B cell (primary cell): ENCODE measurements around the gene FTO. TPM values are rescaled to one million over a fixed set of nuclear protein-coding genes. Genes with fewer than 3 reads are reported as not detected.

Experiments used
- ATAC-seq: fragments of 200-7000 bp; cut with Tn5 transposase; one replicate; pipeline ENCODE4 v1.10.0; 2021; ENCODE audit warnings: low read depth, mild to moderate bottlenecking, moderate number of reproducible peaks, moderate library complexity
- CTCF ChIA-PET: fragments of 350-600 bp; sonication (Branson Sonifier 250); formaldehyde crosslinking; loops from one replicate; lab custom pipeline; 2021; ENCODE audit warnings: antibody characterized with exemption, inconsistent platforms; lab: Charles Lee
- POLR2A ChIA-PET: fragments of 350-600 bp; sonication (Branson Sonifier 250); formaldehyde crosslinking; loops from one replicate; lab custom pipeline; 2021; ENCODE audit warnings: antibody characterized with exemption; lab: Charles Lee
- DNase-seq: peaks from one replicate; pipeline ENCODE4 v3.0.0; 2013
- H2AFZ ChIP-seq: 2 replicates; pipeline ENCODE4 v1.6.1; 2012; ENCODE audit warnings: mild to moderate bottlenecking, low read depth, low read length; ENCODE audit not compliant: insufficient read depth, poor library complexity, severe bottlenecking
- H3K27ac ChIP-seq, 2 donors: 1 replicate in 1 of 2; 2 replicates in 1 of 2; pipeline ENCODE4 v1.5.1; 2012 to 2013; ENCODE audit warnings: low read length in 2 of 2, mild to moderate bottlenecking in 2 of 2, moderate library complexity in 1 of 2
- H3K27me3 ChIP-seq, 4 experiments: fragments of 200-600 bp in 1 of 4; sonication (generic) in 1 of 4; replicated peaks in 1 of 4; 1 replicate in 2 of 4; 2 replicates in 2 of 4; pipeline versions ENCODE4 v1.6.1 to v1.7.0; 2013 to 2016; ENCODE audit warnings: low read length in 3 of 4, mild to moderate bottlenecking in 2 of 4, mixed read lengths in 1 of 4, moderate library complexity in 1 of 4; ENCODE audit not compliant: insufficient read depth in 4 of 4, control insufficient read depth in 3 of 4; ENCODE audit errors: control extremely low read depth in 1 of 4
- H3K36me3 ChIP-seq, 2 experiments: replicated peaks in 1 of 2; 1 replicate in 1 of 2; 2 replicates in 1 of 2; pipeline versions ENCODE4 v1.6.1 to v1.7.1; 2013; ENCODE audit warnings: low read length in 1 of 2; ENCODE audit not compliant: insufficient read depth in 2 of 2, control insufficient read depth in 1 of 2; ENCODE audit errors: control extremely low read depth in 1 of 2, extremely low read depth in 1 of 2
- H3K4me1 ChIP-seq, 2 donors: fragments of 200-600 bp in 1 of 2; sonication (generic) in 1 of 2; 1 replicate in 1 of 2; 2 replicates in 1 of 2; pipeline versions ENCODE4 v1.5.1 to v1.6.1; 2013 to 2017; ENCODE audit warnings: low read length in 2 of 2; ENCODE audit not compliant: control insufficient read depth in 2 of 2, insufficient read depth in 2 of 2
- H3K4me2 ChIP-seq: replicated peaks from 2 replicates; pipeline ENCODE3; 2012; ENCODE audit warnings: mild to moderate bottlenecking, low read depth, low read length; ENCODE audit not compliant: poor library complexity, severe bottlenecking
- H3K4me3 ChIP-seq, 5 experiments: fragments of 200-600 bp in 1 of 5; sonication (generic) in 1 of 5; 1 replicate in 3 of 5; 2 replicates in 2 of 5; pipeline versions ENCODE4 v1.5.1 to v1.7.0; 2011 to 2016; ENCODE audit warnings: low read length in 4 of 5, mild to moderate bottlenecking in 4 of 5, low read depth in 2 of 5, control low read depth in 1 of 5, moderate library complexity in 1 of 5; ENCODE audit not compliant: insufficient read depth in 1 of 5; ENCODE audit errors: control extremely low read depth in 1 of 5, extremely low read depth in 1 of 5
- H3K79me2 ChIP-seq: fragments of 200-600 bp; sonication (generic); one replicate; pipeline ENCODE4 v1.6.0; 2016; ENCODE audit warnings: low read length; ENCODE audit not compliant: control insufficient read depth, insufficient read depth
- H3K9ac ChIP-seq: fragments of 200-600 bp; sonication (generic); 2 replicates; pipeline ENCODE4 v1.6.1; 2017; ENCODE audit warnings: mild to moderate bottlenecking, low read length, moderate library complexity
- H3K9me3 ChIP-seq, 3 donors: one replicate each; pipeline versions ENCODE4 v1.6.1 to v1.7.1; 2013; ENCODE audit warnings: low read length in 2 of 3; ENCODE audit not compliant: control insufficient read depth in 2 of 3, insufficient read depth in 1 of 3; ENCODE audit errors: control extremely low read depth in 1 of 3
- H4K20me1 ChIP-seq: 2 replicates; pipeline ENCODE4 v1.6.0; 2012; ENCODE audit warnings: mild to moderate bottlenecking, low read length; ENCODE audit not compliant: insufficient read depth, control insufficient read depth, poor library complexity, severe bottlenecking
- H3K27ac Mint-ChIP-seq: one replicate; pipeline ENCODE4 v1.8.0; 2021; ENCODE audit warnings: mixed read lengths
- H3K27me3 Mint-ChIP-seq: one replicate; pipeline ENCODE4 v1.8.0; 2021; ENCODE audit warnings: mixed read lengths
- H3K4me1 Mint-ChIP-seq: one replicate; pipeline ENCODE4 v1.8.0; 2021; ENCODE audit warnings: mixed read lengths
- H3K4me3 Mint-ChIP-seq: one replicate; pipeline ENCODE4 v1.8.0; 2021; ENCODE audit warnings: mixed read lengths
- H3K9me3 Mint-ChIP-seq: one replicate; pipeline ENCODE4 v1.8.0; 2022; ENCODE audit warnings: mixed read lengths; ENCODE audit not compliant: insufficient read depth
- EZH2 ChIP-seq: IDR thresholded peaks from 2 replicates; pipeline ENCODE4 v1.6.1; 2012; ENCODE audit warnings: borderline replicate concordance, low read depth, mild to moderate bottlenecking, moderate library complexity, low read length; ENCODE audit not compliant: insufficient read depth, poor library complexity, severe bottlenecking
- WGBS: methylation state at CpG from one replicate; pipeline ENCODE4 v1.1.5; 2013; ENCODE audit warnings: missing lambda C conversion rate; ENCODE audit not compliant: insufficient coverage; 5-methylcytosine and 5-hydroxymethylcytosine counted together
- intact Hi-C: fragments of 100-400 bp; cut with micrococcal nuclease; formaldehyde crosslinking; loops from one replicate; pipeline ENCODE4 v1.10.0; 2022
- polyA plus RNA-seq: library from polyadenylated mRNA; depleted of rRNA; stranded (reverse); fragments of >200 nt; gene quantifications from 2 replicates; pipeline ENCODE4 v1.2.3, GENCODE V29; 2012
- total RNA-seq, 2 donors: library from RNA; stranded (reverse); fragments of 120-200 nt in 1 of 2; gene quantifications; 1 replicate in 1 of 2; 2 replicates in 1 of 2; pipeline versions ENCODE4 v1.2.3 to v1.2.4, GENCODE V29; 2013 to 2022
- TF ChIP-seq, protein P1 (sequence below): fragments of 200-600 bp; IDR thresholded peaks from one replicate; pipeline ENCODE4 v1.8.0; 2022; ENCODE audit warnings: antibody characterized with exemption, mild to moderate bottlenecking

The FTO gene
- total and polyA plus RNA-seq, 2 donors (not counting 1 experiment from before 2014, with no cell fraction given) = 26.5 to 68.5 TPM

DNA sequence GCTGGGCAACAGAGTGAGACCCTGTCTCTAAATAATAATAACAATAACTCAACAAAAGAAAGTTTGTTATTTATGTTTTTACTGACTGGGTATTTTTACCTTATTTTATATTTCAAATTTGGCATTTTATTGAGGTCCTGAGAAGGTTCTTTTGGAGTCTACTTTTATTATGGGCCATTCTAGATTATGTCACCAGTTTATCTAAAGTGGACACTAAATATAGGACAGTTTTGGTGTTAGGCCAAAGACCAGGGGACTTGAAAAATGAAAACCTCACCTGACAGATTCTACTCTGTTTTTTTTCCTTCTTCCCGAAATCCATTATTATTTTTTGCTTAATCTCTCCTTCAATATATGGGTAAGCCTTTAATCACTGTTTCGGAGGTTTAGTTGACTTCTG lies 8.1 kb downstream of the FTO start:
- Mint-ChIP-seq H3K4me1 (peaks cover 19% of the 10 kb centered on the region), H3K4me3 (no peak overlapping the region)
- no CpG with 5 or more reads among the region's 2 CpGs for WGBS

GRCh38 chr16:53713403-53714204 lies 9.6 kb downstream of the FTO start:
- Histone ChIP-seq H3K4me1 (no peaks in the 10 kb centered on the region), H3K9ac (no peak overlapping the region), H3K36me3 (no peaks in the 10 kb centered on the region), H3K27me3 (no peaks in the 10 kb centered on the region), H2AFZ (no peak overlapping the region), H3K79me2 (peaks cover 59% of the 10 kb centered on the region), H3K4me2 (no peak overlapping the region), H3K9me3 (no peaks in the 10 kb centered on the region), H4K20me1 (peaks cover 12% of the 10 kb centered on the region), H3K4me3 (no peak overlapping the region), H3K27ac (no peak overlapping the region)
- H3K4me1 Mint-ChIP-seq = peaks cover 11% of the 10 kb centered on the region
- no CpG with 5 or more reads among the region's 3 CpGs for WGBS
- H3K27ac Mint-ChIP-seq = no peak overlapping the region
- POLR2A ChIA-PET = no interaction called here
- intact Hi-C loops = no loop called here
- CTCF ChIA-PET = interaction anchor here (1.0 kb wide), 1 partner anchor 29 kb away, joined by 3 read pairs; no protein-coding TSS in a partner anchor
- no peak overlapping the region for H3K4me3 Mint-ChIP-seq
- ATAC-seq (no peak), DNase-seq (no peak)
- H3K9me3 Mint-ChIP-seq = no peaks in the 10 kb centered on the region
- TF ChIP-seq EZH2 = no peak
- TF ChIP-seq, protein P1, sequence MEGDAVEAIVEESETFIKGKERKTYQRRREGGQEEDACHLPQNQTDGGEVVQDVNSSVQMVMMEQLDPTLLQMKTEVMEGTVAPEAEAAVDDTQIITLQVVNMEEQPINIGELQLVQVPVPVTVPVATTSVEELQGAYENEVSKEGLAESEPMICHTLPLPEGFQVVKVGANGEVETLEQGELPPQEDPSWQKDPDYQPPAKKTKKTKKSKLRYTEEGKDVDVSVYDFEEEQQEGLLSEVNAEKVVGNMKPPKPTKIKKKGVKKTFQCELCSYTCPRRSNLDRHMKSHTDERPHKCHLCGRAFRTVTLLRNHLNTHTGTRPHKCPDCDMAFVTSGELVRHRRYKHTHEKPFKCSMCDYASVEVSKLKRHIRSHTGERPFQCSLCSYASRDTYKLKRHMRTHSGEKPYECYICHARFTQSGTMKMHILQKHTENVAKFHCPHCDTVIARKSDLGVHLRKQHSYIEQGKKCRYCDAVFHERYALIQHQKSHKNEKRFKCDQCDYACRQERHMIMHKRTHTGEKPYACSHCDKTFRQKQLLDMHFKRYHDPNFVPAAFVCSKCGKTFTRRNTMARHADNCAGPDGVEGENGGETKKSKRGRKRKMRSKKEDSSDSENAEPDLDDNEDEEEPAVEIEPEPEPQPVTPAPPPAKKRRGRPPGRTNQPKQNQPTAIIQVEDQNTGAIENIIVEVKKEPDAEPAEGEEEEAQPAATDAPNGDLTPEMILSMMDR = no peak
- no peaks in the 10 kb centered on the region for H3K27me3 Mint-ChIP-seq

More for the DNA sequence above, 8.1 kb downstream of the FTO start:
- ChIA-PET CTCF (no interaction called here), POLR2A (no interaction called here)
- Histone ChIP-seq H3K36me3 (no peaks in the 10 kb centered on the region), H3K79me2 (peaks cover 55% of the 10 kb centered on the region), H3K9ac (no peak overlapping the region), H2AFZ (no peak overlapping the region), H3K4me3 (no peak overlapping the region), H3K27ac (no peak overlapping the region), H3K4me2 (no peak overlapping the region), H3K9me3 (no peaks in the 10 kb centered on the region), H3K4me1 (no peaks in the 10 kb centered on the region), H3K27me3 (no peaks in the 10 kb centered on the region), H4K20me1 (peaks cover 12% of the 10 kb centered on the region)
- Mint-ChIP-seq H3K9me3 (no peaks in the 10 kb centered on the region), H3K27ac (no peak overlapping the region), H3K27me3 (no peaks in the 10 kb centered on the region)
- no peak for TF ChIP-seq EZH2
- TF ChIP-seq, protein P1 = no peak
- intact Hi-C loops = no loop called here
- DNase-seq (no peak), ATAC-seq (no peak)
